DLD1 (cell line): ENCODE results near the gene FRMD4A.
"Not testable (repeated sequence)": the region's sequence is repeated elsewhere in the genome, so short reads cannot be mapped to it uniquely, and the experiment has no call there.

Experiments used
- in situ Hi-C: cut with HindIII; loops from 2 replicates; pipeline ENCODE4 v1.10.0; 2017; ENCODE audit warnings: low sequenced_read_pairs

FRMD4A gene

DNA sequence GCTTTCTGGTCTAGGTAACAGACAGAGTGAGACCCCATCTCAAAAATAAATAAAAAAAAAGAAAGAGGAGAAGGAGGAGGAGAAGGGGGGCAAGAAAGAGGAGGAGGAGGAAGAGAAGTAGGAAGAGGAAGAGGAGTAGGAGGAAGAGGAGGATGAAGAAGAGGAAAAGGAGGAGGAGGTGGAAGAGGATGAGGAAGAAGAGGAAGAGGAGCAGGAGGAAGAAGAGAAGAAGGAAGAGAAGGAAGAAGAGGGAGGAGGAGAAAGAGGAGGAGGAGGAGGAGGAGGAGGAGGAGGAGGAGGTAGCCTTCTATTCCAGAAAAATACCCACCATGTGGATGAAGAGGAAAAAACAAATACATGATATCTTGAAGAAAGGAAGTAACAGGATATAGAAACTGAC lies 172.1 kb downstream of the FRMD4A start:
- in situ Hi-C loops, result no loop called here

GRCh38 chr10:14156104-14156503 lies 174.6 kb downstream of the FRMD4A start:
- in situ Hi-C loops, result no loop called here

DNA sequence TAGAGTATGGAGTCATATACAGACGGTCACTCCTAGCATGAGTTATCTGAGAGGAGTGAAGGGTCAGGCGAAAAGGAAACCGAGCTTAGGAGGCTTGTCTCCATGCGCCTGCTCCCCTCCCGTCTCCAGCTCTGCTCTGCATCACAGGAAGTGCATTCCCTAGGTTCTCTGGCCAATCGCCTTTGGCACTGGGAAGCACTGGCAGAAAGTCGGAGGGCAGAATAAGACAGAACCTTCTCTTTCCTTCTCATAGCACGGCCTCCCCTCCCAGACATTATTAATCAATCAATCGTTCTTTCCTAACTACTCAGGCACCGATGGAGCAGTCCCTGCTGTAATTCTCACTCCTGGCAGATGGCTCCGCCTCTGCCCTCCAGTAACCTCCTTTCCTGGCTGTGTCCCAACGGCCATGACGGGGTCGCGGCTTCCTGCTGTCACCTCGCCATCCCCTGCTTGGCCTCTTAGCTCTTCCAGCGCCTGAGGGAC lies 177.1 kb downstream of the FRMD4A start:
- in situ Hi-C loops, result no loop called here

DNA sequence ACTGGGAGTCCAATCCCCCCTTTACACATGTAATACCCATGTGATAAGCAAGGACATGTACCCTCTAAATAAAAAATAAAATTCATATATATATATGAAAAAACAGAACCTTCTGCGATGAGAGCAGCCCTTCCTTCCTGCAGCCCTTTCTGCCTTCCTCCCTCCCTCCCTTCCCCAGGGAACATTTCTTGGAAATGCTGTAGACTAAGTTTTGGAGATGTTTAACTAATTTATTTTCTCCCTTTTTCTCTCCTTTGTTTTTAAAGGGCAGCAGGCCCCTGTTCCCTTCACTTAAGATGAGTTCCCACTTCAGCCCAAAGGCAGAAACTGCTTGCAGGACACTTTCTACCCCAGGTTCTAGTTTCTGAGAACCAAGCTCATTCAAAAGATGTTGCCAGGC lies 179.2 kb downstream of the FRMD4A start:
- in situ Hi-C loops, result no loop called here

- in situ Hi-C loops, result no loop called here
Measured at GRCh38 chr10:14150526-14150925, 180.2 kb downstream of the FRMD4A start.

DNA sequence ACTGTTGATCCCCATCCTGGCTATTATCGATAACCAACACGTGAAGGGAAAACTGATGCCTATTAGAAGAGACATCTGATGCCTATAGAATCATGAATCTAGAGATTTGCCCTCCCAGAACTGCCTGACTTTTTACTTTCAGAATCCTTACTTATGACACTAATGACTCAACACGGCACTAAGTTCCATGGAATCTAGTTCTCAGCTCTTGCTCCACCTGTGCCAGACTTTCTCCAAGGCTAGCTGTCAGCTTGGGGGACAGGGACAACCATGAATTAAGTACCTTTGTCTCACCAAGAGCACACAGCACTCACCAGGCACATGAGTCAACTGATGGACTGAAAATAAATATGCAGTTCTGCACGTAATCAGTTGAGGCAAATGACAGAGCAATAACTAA lies 184.2 kb downstream of the FRMD4A start:
- in situ Hi-C loops, result no loop called here

DNA sequence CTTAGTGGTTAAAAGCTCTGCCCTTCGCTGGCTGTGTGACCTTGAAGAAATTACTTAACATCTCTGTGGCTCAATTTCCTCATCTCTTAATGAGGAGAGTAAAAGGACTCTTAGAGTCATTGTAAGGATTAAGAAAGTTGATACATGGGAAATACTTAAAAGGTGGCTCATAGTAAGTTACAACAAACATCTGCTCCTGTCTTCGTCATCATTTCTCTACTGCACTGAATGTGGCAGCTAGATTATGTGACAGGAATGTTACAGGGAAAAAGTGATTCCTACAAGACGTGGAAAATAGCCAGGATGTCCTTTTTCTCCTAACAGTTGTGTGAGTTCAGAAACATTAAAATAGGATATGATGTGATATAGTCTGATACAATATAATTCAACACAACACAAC lies 184.7 kb downstream of the FRMD4A start:
- in situ Hi-C loops, result no loop called here

GRCh38 chr10:14144451-14144850 lies 186.3 kb downstream of the FRMD4A start:
- in situ Hi-C loops, result no loop called here

DNA sequence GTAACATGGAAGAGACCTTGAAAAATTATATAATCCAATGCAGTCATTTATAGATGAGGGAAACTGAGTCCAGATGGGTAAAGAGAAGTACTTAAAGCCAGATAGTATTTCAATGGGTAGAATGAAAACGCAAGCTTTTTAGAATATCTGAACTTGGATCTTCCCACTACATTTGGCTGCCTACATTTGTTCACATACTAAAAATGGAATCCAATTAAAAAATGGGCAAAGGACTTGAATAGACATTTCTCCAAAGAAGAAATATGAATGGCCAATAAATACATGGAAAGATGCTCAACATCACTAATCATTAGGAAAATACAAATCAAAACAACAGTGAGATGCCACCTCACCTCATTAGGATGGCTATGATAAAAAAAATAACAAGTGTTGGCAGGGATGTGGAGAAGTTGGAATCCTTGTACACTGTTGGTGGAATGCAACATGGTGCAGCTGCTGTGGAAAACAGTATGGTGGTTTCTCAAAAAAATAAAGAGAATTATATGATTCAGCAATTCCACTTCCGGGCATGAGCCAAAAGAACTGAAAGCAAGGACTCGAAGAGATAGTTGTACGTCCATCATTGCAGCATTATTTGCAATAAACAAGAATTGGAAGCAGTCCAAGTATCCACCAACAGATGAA lies 188.0 kb downstream of the FRMD4A start:
- in situ Hi-C loops, result no loop called here

DNA sequence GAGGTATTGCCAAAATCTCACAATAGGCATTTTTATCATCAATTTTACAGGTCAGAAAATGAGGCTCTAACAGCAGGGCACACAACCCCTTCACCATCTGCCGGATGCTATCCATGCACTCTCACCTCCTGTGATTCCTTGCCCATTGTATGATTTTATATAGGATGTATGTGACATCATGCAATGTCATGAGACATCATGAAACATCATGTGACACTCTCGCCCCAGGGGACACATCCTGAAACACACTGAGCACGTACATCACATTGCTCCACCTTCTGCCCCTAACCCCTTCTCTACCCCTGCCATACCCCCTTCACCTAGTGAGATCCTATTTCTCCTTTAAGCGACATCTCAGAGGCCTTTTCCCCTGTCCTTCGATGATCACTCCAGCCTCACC lies 189.4 kb downstream of the FRMD4A start:
- in situ Hi-C loops, result no loop called here

GRCh38 chr10:14137391-14137790 lies 193.3 kb downstream of the FRMD4A start:
- in situ Hi-C loops, result no loop called here

- in situ Hi-C loops, result not testable (repeated sequence)
Measured at GRCh38 chr10:14135196-14135595, 195.5 kb downstream of the FRMD4A start.

DNA sequence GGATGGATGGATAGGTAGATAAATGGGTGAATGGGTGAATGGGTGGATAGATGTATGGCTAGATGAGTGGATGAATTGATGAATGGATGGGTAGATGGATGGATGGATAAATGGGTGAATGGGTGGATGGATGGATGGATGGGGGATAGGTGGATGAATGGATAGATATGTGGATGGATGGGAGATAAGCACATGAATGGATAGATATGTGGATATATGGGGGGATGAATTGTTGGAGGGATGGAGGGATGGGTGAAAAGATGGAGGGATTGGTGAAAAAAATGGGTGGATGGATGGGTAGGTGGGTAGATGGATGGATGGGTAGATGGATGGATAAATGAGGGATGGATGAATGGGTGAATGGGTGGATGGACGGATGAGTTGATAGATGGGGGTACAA lies 196.4 kb downstream of the FRMD4A start:
- in situ Hi-C loops, result no loop called here

GRCh38 chr10:14131261-14131960 lies 199.3 kb downstream of the FRMD4A start:
- in situ Hi-C loops, result no loop called here

- in situ Hi-C loops, result no loop called here
Measured at GRCh38 chr10:14129770-14130169, 201.0 kb downstream of the FRMD4A start.

GRCh38 chr10:14128519-14128918 lies 202.2 kb downstream of the FRMD4A start:
- in situ Hi-C loops, result no loop called here

- in situ Hi-C loops, result no loop called here
Measured at GRCh38 chr10:14126697-14127440, 203.9 kb downstream of the FRMD4A start.

GRCh38 chr10:14125564-14125963 lies 205.2 kb downstream of the FRMD4A start:
- in situ Hi-C loops, result no loop called here

GRCh38 chr10:14124941-14125340 lies 205.8 kb downstream of the FRMD4A start:
- in situ Hi-C loops, result no loop called here

DNA sequence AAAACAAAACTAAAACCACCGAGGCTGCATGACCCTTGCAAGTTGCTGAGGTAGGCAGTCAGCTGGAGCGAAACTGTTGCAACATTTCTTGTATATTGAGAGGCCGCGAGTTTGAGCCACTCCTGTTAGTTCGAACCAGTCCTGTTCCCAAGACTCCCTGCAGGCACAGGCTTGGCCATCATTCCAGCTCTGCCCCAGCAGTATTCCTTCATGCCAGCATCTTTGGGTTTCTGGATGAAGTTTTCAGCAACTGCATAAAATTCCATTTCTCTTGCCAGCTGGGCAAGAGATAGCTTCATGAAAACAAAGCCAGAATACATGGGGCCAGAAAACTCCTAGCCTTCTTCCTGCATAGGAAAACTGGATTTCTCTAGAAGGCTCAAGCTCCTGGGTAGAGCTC lies 207.6 kb downstream of the FRMD4A start:
- in situ Hi-C loops, result no loop called here

GRCh38 chr10:14120812-14121211 lies 209.9 kb downstream of the FRMD4A start:
- in situ Hi-C loops, result no loop called here

GRCh38 chr10:14118953-14119352 lies 211.8 kb downstream of the FRMD4A start:
- in situ Hi-C loops, result no loop called here
